H1 (cell line): Measurements from ENCODE around the gene CASK. TPM values are rescaled to one million over a fixed set of nuclear protein-coding genes. Genes with fewer than 3 reads are reported as not detected.

Experiments
- CTCF ChIA-PET: fragments of 300-600 bp; sonication (Branson Sonifier 250); formaldehyde crosslinking; loops from one replicate; lab custom pipeline; 2021; ENCODE audit not compliant: partially characterized antibody; lab: Charles Lee
- POLR2A ChIA-PET: fragments of 300-600 bp; sonication (Branson Sonifier 250); formaldehyde crosslinking; loops from one replicate; lab custom pipeline; 2021; ENCODE audit warnings: inconsistent platforms; ENCODE audit not compliant: partially characterized antibody; lab: Charles Lee
- DNase-seq, 2 experiments: peaks; one replicate each; pipeline versions ENCODE4 v3.0.0 to v3.0.0-alpha.2; 2010 to 2022; ENCODE audit warnings: low spot score in 2 of 2, low read depth in 1 of 2, mixed read lengths in 1 of 2
- FAIRE-seq: peaks from 2 replicates; lab custom pipeline; 2011; peaks lifted over from hg19 to GRCh38; lab: Jason Lieb, UNC
- H2AFZ ChIP-seq: 2 replicates; pipeline ENCODE4 v1.8.1; 2012; ENCODE audit warnings: low read length, inconsistent platforms
- H2AK5ac ChIP-seq: 2 replicates; pipeline ENCODE4 v1.6.1; 2013; ENCODE audit warnings: low read depth, low read length
- H2BK120ac ChIP-seq: replicated peaks from 2 replicates; pipeline ENCODE3; 2013; ENCODE audit warnings: low read depth, low read length, inconsistent platforms
- H2BK12ac ChIP-seq: 2 replicates; pipeline ENCODE4 v1.6.1; 2013; ENCODE audit warnings: low read depth, low read length
- H2BK15ac ChIP-seq: 2 replicates; pipeline ENCODE4 v1.6.1; 2013; ENCODE audit warnings: low read length
- H2BK20ac ChIP-seq: 2 replicates; pipeline ENCODE4 v1.6.1; 2013; ENCODE audit warnings: low read length
- H2BK5ac ChIP-seq: 2 replicates; pipeline ENCODE4 v1.6.1; 2013; ENCODE audit warnings: low read depth, low read length
- H3K14ac ChIP-seq: 2 replicates; pipeline ENCODE4 v1.6.1; 2013; ENCODE audit warnings: inconsistent platforms; ENCODE audit not compliant: insufficient read length
- H3K18ac ChIP-seq: 2 replicates; pipeline ENCODE4 v1.6.1; 2013; ENCODE audit warnings: low read length; ENCODE audit errors: extremely low read depth
- H3K23ac ChIP-seq: 2 replicates; pipeline ENCODE4 v1.6.1; 2013; ENCODE audit warnings: inconsistent platforms; ENCODE audit not compliant: insufficient read length
- H3K23me2 ChIP-seq: 2 replicates; pipeline ENCODE4 v1.6.1; 2013; ENCODE audit warnings: low read depth, low read length
- H3K27ac ChIP-seq: 2 replicates; pipeline ENCODE4 v1.6.1; 2011; ENCODE audit warnings: low read depth, low read length, inconsistent platforms
- H3K27me3 ChIP-seq, 4 experiments: replicated peaks in 1 of 4; 1 replicate in 1 of 4; 2 replicates in 3 of 4; pipeline versions ENCODE4 v1.6.1 to v1.8.1; 2011 to 2013; ENCODE audit warnings: low read length in 3 of 4, mild to moderate bottlenecking in 3 of 4, inconsistent platforms in 2 of 4, mixed read lengths in 2 of 4, moderate library complexity in 1 of 4; ENCODE audit not compliant: control insufficient read depth in 3 of 4, insufficient read depth in 3 of 4; ENCODE audit errors: extremely low read depth in 1 of 4
- H3K36me3 ChIP-seq, 4 experiments: 2 replicates each; pipeline versions ENCODE4 v1.6.1 to v1.8.1; 2011 to 2013; ENCODE audit warnings: mild to moderate bottlenecking in 4 of 4, low read length in 3 of 4, moderate library complexity in 2 of 4, control low read depth in 1 of 4, inconsistent platforms in 1 of 4; ENCODE audit not compliant: insufficient read depth in 4 of 4, control insufficient read depth in 2 of 4
- H3K4ac ChIP-seq: replicated peaks from 2 replicates; pipeline ENCODE3; 2013; ENCODE audit warnings: low read length, low read depth, mixed read lengths, inconsistent platforms; ENCODE audit not compliant: insufficient read length
- H3K4me1 ChIP-seq, 4 experiments: replicated peaks in 1 of 4; 1 replicate in 1 of 4; 2 replicates in 3 of 4; pipeline versions ENCODE4 v1.6.1 to v1.8.1; 2011 to 2013; ENCODE audit warnings: low read length in 3 of 4, inconsistent platforms in 2 of 4, mixed read lengths in 1 of 4; ENCODE audit not compliant: insufficient read depth in 4 of 4, control insufficient read depth in 3 of 4
- H3K4me2 ChIP-seq, 2 experiments: 2 replicates each; pipeline versions ENCODE4 v1.6.1 to v1.8.1; 2011 to 2013; ENCODE audit warnings: low read depth in 2 of 2, low read length in 2 of 2, control low read depth in 1 of 2, inconsistent platforms in 1 of 2, mild to moderate bottlenecking in 1 of 2; ENCODE audit not compliant: insufficient read depth in 1 of 2
- H3K4me3 ChIP-seq, 4 experiments: fragments of 200-600, 300-600 bp in 1 of 4; sonication (generic), shearing (Covaris generic), sonication (Bioruptor Twin) in 1 of 4; 2 replicates each; pipeline versions ENCODE4 v1.5.1 to v1.8.1; 2011 to 2016; ENCODE audit warnings: low read length in 4 of 4, low read depth in 3 of 4, control low read depth in 2 of 4, inconsistent platforms in 2 of 4, mild to moderate bottlenecking in 2 of 4, mixed read lengths in 1 of 4, moderate library complexity in 1 of 4; ENCODE audit not compliant: insufficient read depth in 2 of 4; ENCODE audit errors: extremely low read depth in 1 of 4
- H3K56ac ChIP-seq: replicated peaks from 2 replicates; pipeline ENCODE3; 2013; ENCODE audit warnings: low read depth, mild to moderate bottlenecking, mixed read lengths, low read length, inconsistent platforms; ENCODE audit not compliant: insufficient read length
- H3K79me1 ChIP-seq: 2 replicates; pipeline ENCODE4 v1.6.1; 2013; ENCODE audit warnings: low read depth, low read length, control low read depth
- H3K79me2 ChIP-seq, 2 experiments: 2 replicates each; pipeline versions ENCODE4 v1.6.1 to v1.8.1; 2012 to 2013; ENCODE audit warnings: low read length in 2 of 2, mild to moderate bottlenecking in 2 of 2, inconsistent platforms in 1 of 2; ENCODE audit not compliant: insufficient read depth in 2 of 2, control insufficient read depth in 1 of 2
- H3K9ac ChIP-seq, 4 experiments: replicated peaks in 1 of 4; 1 replicate in 1 of 4; 2 replicates in 3 of 4; pipeline versions ENCODE4 v1.6.1 to v1.8.1; 2011 to 2013; ENCODE audit warnings: low read depth in 3 of 4, low read length in 3 of 4, control low read depth in 2 of 4, mild to moderate bottlenecking in 2 of 4, moderate library complexity in 2 of 4, inconsistent platforms in 1 of 4; ENCODE audit errors: extremely low read depth in 1 of 4
- H3K9me3 ChIP-seq, 2 experiments: 2 replicates each; pipeline versions ENCODE4 v1.6.1 to v1.8.1; 2012 to 2013; ENCODE audit warnings: mild to moderate bottlenecking in 2 of 2, moderate library complexity in 2 of 2, control low read depth in 1 of 2, inconsistent platforms in 1 of 2, low read depth in 1 of 2, low read length in 1 of 2, mixed read lengths in 1 of 2; ENCODE audit not compliant: insufficient read depth in 2 of 2
- H4K20me1 ChIP-seq, 2 experiments: replicated peaks in 1 of 2; 2 replicates each; pipeline versions ENCODE3 to v1.8.1; 2011 to 2013; ENCODE audit warnings: inconsistent platforms in 2 of 2, low read length in 2 of 2, mild to moderate bottlenecking in 1 of 2; ENCODE audit not compliant: insufficient read depth in 2 of 2, control insufficient read depth in 1 of 2
- H4K5ac ChIP-seq: 2 replicates; pipeline ENCODE4 v1.6.1; 2013; ENCODE audit warnings: low read length, low read depth, mixed read lengths, inconsistent platforms; ENCODE audit not compliant: insufficient read length
- H4K8ac ChIP-seq: 2 replicates; pipeline ENCODE4 v1.8.0; 2013; ENCODE audit warnings: mild to moderate bottlenecking, moderate library complexity, low read length, inconsistent platforms; ENCODE audit not compliant: insufficient read depth; ENCODE audit errors: extremely low read depth
- H4K91ac ChIP-seq: replicated peaks from 2 replicates; pipeline ENCODE3; 2013; ENCODE audit warnings: low read length, mixed read lengths, inconsistent platforms; ENCODE audit not compliant: insufficient read length
- CBX8 ChIP-seq: fragments of 300-800, 300-1000 bp; sonication (generic); IDR thresholded peaks from 2 replicates; pipeline ENCODE4 v1.7.1; 2016; ENCODE audit warnings: low read depth, low read length, borderline replicate concordance
- CTBP2 ChIP-seq: IDR thresholded peaks from 2 replicates; pipeline ENCODE4 v1.7.0; 2011; ENCODE audit warnings: borderline replicate concordance, mild to moderate bottlenecking, moderate library complexity, mixed read lengths, low read length; ENCODE audit not compliant: insufficient read depth, insufficient read length
- FOSL1 ChIP-seq: IDR thresholded peaks from 2 replicates; pipeline ENCODE4 v1.6.1; 2011; ENCODE audit warnings: mild to moderate bottlenecking, low read depth, low read length, moderate library complexity; ENCODE audit not compliant: insufficient read depth
- GTF2F1 ChIP-seq: IDR thresholded peaks from 2 replicates; pipeline ENCODE4 v1.6.1; 2012; ENCODE audit warnings: low read depth, low read length, improper control_type of control experiment, borderline replicate concordance
- HDAC6 ChIP-seq: IDR thresholded peaks from one replicate; pipeline ENCODE4 v1.7.1; 2012; ENCODE audit warnings: low read depth, mild to moderate bottlenecking, inconsistent platforms, low read length, moderate library complexity
- JUND ChIP-seq: IDR thresholded peaks from 2 replicates; pipeline ENCODE4 v1.6.1; 2011; ENCODE audit warnings: mild to moderate bottlenecking, improper control_type of control experiment, low read length
- PHF8 ChIP-seq: fragments of 200-600 bp; sonication (generic); conservative IDR thresholded peaks from 2 replicates; pipeline ENCODE4 v1.7.1; 2012; ENCODE audit warnings: low read depth, mild to moderate bottlenecking, inconsistent platforms, low read length, moderate library complexity
- POLR2AphosphoS5 ChIP-seq: IDR thresholded peaks from 2 replicates; pipeline ENCODE4 v1.6.1; 2011; ENCODE audit warnings: low read depth, low read length
- RAD21 ChIP-seq, 2 experiments: IDR thresholded peaks in 1 of 2; conservative IDR thresholded peaks in 1 of 2; 2 replicates each; pipeline ENCODE4 v1.6.1; 2011; ENCODE audit warnings: low read depth in 2 of 2, low read length in 2 of 2, improper control_type of control experiment in 1 of 2, inconsistent platforms in 1 of 2, mild to moderate bottlenecking in 1 of 2, moderate library complexity in 1 of 2
- SP1 ChIP-seq: IDR thresholded peaks from 2 replicates; pipeline ENCODE4 v1.6.1; 2011; ENCODE audit warnings: low read depth, low read length
- SP4 ChIP-seq: IDR thresholded peaks from 2 replicates; pipeline ENCODE4 v1.6.1; 2012; ENCODE audit warnings: low read length, inconsistent platforms
- TBP ChIP-seq: IDR thresholded peaks from 2 replicates; pipeline ENCODE4 v1.6.1; 2011; ENCODE audit warnings: low read depth, low read length, improper control_type of control experiment
- WGBS, 2 experiments: shearing (Covaris generic) in 1 of 2; methylation state at CpG; one replicate each; pipeline versions ENCODE4 v1.1.6 to v1.1.7; 2013 to 2015; ENCODE audit warnings: low lambda C conversion rate in 2 of 2, mixed read lengths in 2 of 2, inconsistent platforms in 1 of 2, low coverage in 1 of 2, missing lambda C conversion rate in 1 of 2; ENCODE audit not compliant: insufficient replicate concordance in 2 of 2, insufficient coverage in 1 of 2, insufficient read length in 1 of 2; ENCODE audit errors: extremely low coverage in 1 of 2, missing lambda C conversion rate in 1 of 2; 5-methylcytosine and 5-hydroxymethylcytosine counted together
- polyA plus RNA-seq, 7 experiments: library from polyadenylated mRNA; depleted of rRNA in 3 of 7; stranded (reverse) in 5 of 7; unstranded in 2 of 7; fragments of >200 nt in 5 of 7; fragments of 200-250 nt in 2 of 7; gene quantifications; 1 replicate in 5 of 7; 2 replicates in 1 of 7; 4 replicates in 1 of 7; pipeline versions ENCODE4 v1.2.1 to v1.2.3, GENCODE V29; 2011 to 2013; ENCODE audit warnings: missing spikeins in 2 of 7, mixed read lengths in 2 of 7
- total RNA-seq: library from RNA; stranded (reverse); fragmentation: NEBNext Ultra II Directional; extraction: Animal tissue kit (Norgen Biotek cat#: 25700); gene quantifications from 2 replicates; pipeline ENCODE4 v1.2.1, GENCODE V29; 2021
- TF ChIP-seq, protein P1 (sequence below): IDR thresholded peaks from 2 replicates; pipeline ENCODE4 v1.6.1; 2011; ENCODE audit warnings: low read length, improper control_type of control experiment

Gene CASK
- total and polyA plus RNA-seq, 2 of the 8 experiments (the other 6 are each of a cell fraction or from before 2014, with no cell fraction given), result 21.6 to 55.1 TPM

DNA sequence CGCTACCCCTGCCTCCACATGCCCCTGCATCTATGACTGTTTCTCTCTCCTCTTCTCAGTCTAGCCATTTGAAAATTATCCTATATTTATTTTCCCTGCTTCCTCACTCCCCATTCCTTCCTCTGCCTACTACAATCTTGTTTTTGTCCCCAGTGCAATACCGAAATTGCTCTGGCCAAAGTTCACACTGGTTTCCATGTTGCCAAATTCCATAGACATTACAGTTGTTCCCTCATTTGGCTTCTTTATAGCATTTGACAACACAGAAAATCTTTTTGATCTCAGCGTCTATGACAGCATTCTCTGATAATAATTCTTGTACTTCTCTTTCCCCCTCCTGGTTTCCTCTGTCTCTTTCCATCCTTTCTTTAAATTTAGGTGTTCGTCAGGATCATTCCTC lies 100.0 kb downstream of the CASK start:
- H3K79me2 ChIP-seq, result peaks cover 0 to 5% of the 10 kb centered on the region in 2 experiments; a peak in 2 of 4 replicates
- 83% methylated on average over 4 of the region's 4 CpGs; no CpG with 5 or more reads in 1 of the 2 experiments for WGBS, 2 experiments
- CTCF ChIA-PET, result interaction anchor here (0.6 kb wide), 1 partner anchor 1449 kb away, joined by 3 read pairs; no protein-coding TSS in a partner anchor

More for the DNA sequence above, 100.0 kb downstream of the CASK start:
- no peak overlapping the region for H2AFZ ChIP-seq
- TF ChIP-seq FOSL1 (no peak), TBP (no peak), SP1 (no peak), CTBP2 (no peak), RAD21 (IDR thresholded peaks at IDR 0.05 in 1 of 2, conservative IDR thresholded peaks at IDR 0.05 in 1 of 2; ENCODE audit: low read depth in 2 of 2, low read length in 2 of 2) (no peak), GTF2F1 (no peak), SP4 (no peak), JUND (no peak), POLR2AphosphoS5 (no peak), CBX8 (no peak), PHF8 (no peak), HDAC6 (no peak)
- TF ChIP-seq, protein P1, sequence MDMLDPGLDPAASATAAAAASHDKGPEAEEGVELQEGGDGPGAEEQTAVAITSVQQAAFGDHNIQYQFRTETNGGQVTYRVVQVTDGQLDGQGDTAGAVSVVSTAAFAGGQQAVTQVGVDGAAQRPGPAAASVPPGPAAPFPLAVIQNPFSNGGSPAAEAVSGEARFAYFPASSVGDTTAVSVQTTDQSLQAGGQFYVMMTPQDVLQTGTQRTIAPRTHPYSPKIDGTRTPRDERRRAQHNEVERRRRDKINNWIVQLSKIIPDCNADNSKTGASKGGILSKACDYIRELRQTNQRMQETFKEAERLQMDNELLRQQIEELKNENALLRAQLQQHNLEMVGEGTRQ, result no peak
- no peak overlapping the region for H3K23ac ChIP-seq
- no peak overlapping the region for H2AK5ac ChIP-seq
- POLR2A ChIA-PET, result no interaction called here
- no peaks in the 10 kb centered on the region for H3K4me1 ChIP-seq
- no peaks in the 10 kb centered on the region for H3K23me2 ChIP-seq
- no peaks in the 10 kb centered on the region for H3K9me3 ChIP-seq
- H3K4ac ChIP-seq, result no peak overlapping the region
- no peak overlapping the region for H2BK5ac ChIP-seq
- H3K9ac ChIP-seq, result no peak overlapping the region
- no peaks in the 10 kb centered on the region for H3K27me3 ChIP-seq
- no peak for DNase-seq
- no peak for FAIRE-seq
- H3K18ac ChIP-seq, result no peak overlapping the region
- H2BK15ac ChIP-seq, result no peak overlapping the region
- H4K91ac ChIP-seq, result no peak overlapping the region
- H4K8ac ChIP-seq, result no peak overlapping the region
- H2BK120ac ChIP-seq, result no peak overlapping the region
- H4K20me1 ChIP-seq, result no peaks in the 10 kb centered on the region
- H2BK12ac ChIP-seq, result no peak overlapping the region
- H3K79me1 ChIP-seq, result no peaks in the 10 kb centered on the region
- no peak overlapping the region for H3K14ac ChIP-seq
- H2BK20ac ChIP-seq, result no peak overlapping the region
- H3K56ac ChIP-seq, result no peak overlapping the region
- no peak overlapping the region for H3K4me3 ChIP-seq
- no peak overlapping the region for H3K27ac ChIP-seq
- no peak overlapping the region for H4K5ac ChIP-seq
- H3K36me3 ChIP-seq, result no peaks in the 10 kb centered on the region
- no peak overlapping the region for H3K4me2 ChIP-seq
